ENCODE data around the gene CAGE1.
"Not testable (repeated sequence)": the region's sequence is repeated elsewhere in the genome, so short reads cannot be mapped to it uniquely, and the experiment has no call there.

CAGE1 gene

GRCh38 chr6:7338031-7338430, 51.5 kb downstream of the CAGE1 start:
- DNase-seq: no peak

- DNase-seq: no peak
These were observed 54.0 kb downstream of the CAGE1 start for GRCh38 chr6:7335519-7335918.

- no peak for DNase-seq
These were observed 54.9 kb downstream of the CAGE1 start for GRCh38 chr6:7334685-7335084.

GRCh38 chr6:7332090-7332745, 57.3 kb downstream of the CAGE1 start:
- no peak for DNase-seq

- DNase-seq: no peak
These were observed 58.1 kb downstream of the CAGE1 start for GRCh38 chr6:7331452-7331851.

- DNase-seq: no peak
These were observed 61.3 kb downstream of the CAGE1 start for GRCh38 chr6:7328243-7328642.

GRCh38 chr6:7325750-7326149, 63.8 kb downstream of the CAGE1 start:
- no peak for DNase-seq

GRCh38 chr6:7324520-7324919, 65.0 kb downstream of the CAGE1 start:
- no peak for DNase-seq

- no peak for DNase-seq
These were observed 66.5 kb downstream of the CAGE1 start for GRCh38 chr6:7323074-7323473.

GRCh38 chr6:7321866-7322265, 67.7 kb downstream of the CAGE1 start:
- not testable (repeated sequence) for DNase-seq

- DNase-seq: not testable (repeated sequence)
These were observed 70.1 kb downstream of the CAGE1 start for GRCh38 chr6:7319406-7319805.

- DNase-seq: no peak
These were observed 72.0 kb downstream of the CAGE1 start for GRCh38 chr6:7317538-7317937.

GRCh38 chr6:7316658-7317533, 72.6 kb downstream of the CAGE1 start:
- no peak for DNase-seq

GRCh38 chr6:7315948-7316365, 73.6 kb downstream of the CAGE1 start:
- no peak for DNase-seq

GRCh38 chr6:7315087-7315947, 74.2 kb downstream of the CAGE1 start:
- not testable (repeated sequence) for DNase-seq

GRCh38 chr6:7314414-7314813, 75.1 kb downstream of the CAGE1 start:
- DNase-seq: no peak

GRCh38 chr6:7313505-7314165, 75.9 kb downstream of the CAGE1 start:
- DNase-seq: no peak

- DNase-seq: peak; percentile 98
These were observed 76.7 kb downstream of the CAGE1 start, which contains the start of gene SSR1 for GRCh38 chr6:7312616-7313504. Gene SSR1 (minus strand): TSS chr6:7313199. CDS start chr6:7313120, 79 bp downstream.

- peak; percentile 39 for DNase-seq
These were observed 77.5 kb downstream of the CAGE1 start for GRCh38 chr6:7311917-7312615.

- DNase-seq: no peak
These were observed 78.4 kb downstream of the CAGE1 start for GRCh38 chr6:7311176-7311575.

- no peak for DNase-seq
These were observed 80.5 kb downstream of the CAGE1 start for GRCh38 chr6:7309050-7309449.
